Nephron progenitor cell (in vitro differentiated cells): ENCODE measurements around the gene PRDM11.
A peak's percentile ranks its signal among the peaks of the same experiment; 100 is the strongest.

Source experiments
- DNase-seq: peaks from one replicate; pipeline ENCODE4 v3.0.0; 2021
- H3K27ac Mint-ChIP-seq: 2 replicates; pipeline ENCODE4 v1.8.0; 2021; ENCODE audit warnings: mild to moderate bottlenecking, moderate library complexity, mixed read lengths
- H3K27me3 Mint-ChIP-seq: 2 replicates; pipeline ENCODE4 v1.8.0; 2021; ENCODE audit warnings: mild to moderate bottlenecking, low read depth, mixed read lengths; ENCODE audit not compliant: poor library complexity
- H3K36me3 Mint-ChIP-seq: 2 replicates; pipeline ENCODE4 v1.8.0; 2021; ENCODE audit warnings: low read depth, mixed read lengths
- H3K4me1 Mint-ChIP-seq: 2 replicates; pipeline ENCODE4 v1.8.0; 2021; ENCODE audit warnings: mixed read lengths
- H3K4me3 Mint-ChIP-seq: 2 replicates; pipeline ENCODE4 v1.8.0; 2021; ENCODE audit warnings: mild to moderate bottlenecking, moderate library complexity, mixed read lengths
- H3K9me3 Mint-ChIP-seq: 2 replicates; pipeline ENCODE4 v1.8.0; 2021; ENCODE audit warnings: mild to moderate bottlenecking, moderate library complexity, mixed read lengths
- TF ChIP-seq, protein P1 (sequence below): fragments of 200-600 bp; sonication (generic); IDR thresholded peaks from 2 replicates; pipeline ENCODE4 v1.5.0; 2021; ENCODE audit warnings: antibody characterized with exemption

The PRDM11 gene

DNA sequence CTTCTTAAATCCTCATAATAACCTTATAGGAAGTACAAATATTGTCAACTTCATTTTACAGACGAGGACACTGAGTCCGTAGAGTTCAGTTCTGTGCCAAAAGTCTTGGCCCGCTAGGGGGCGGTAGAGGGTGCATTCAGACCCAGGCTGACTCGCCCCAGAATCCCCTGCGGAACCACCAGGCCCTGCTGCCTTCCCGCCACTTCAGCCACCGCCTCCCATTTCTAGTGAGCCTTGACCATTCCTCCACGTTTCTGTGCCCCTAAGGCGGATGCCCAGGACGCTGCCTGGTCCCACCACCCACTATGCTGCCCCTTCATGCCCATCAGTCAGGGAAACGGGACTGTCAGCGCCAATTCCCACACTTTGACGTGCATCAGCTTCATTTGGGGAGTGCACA, 120.6 kb downstream of the PRDM11 start:
- Mint-ChIP-seq H3K27ac (no peak overlapping the region), H3K27me3 (peaks cover 62% of the 10 kb centered on the region), H3K4me1 (no peaks in the 10 kb centered on the region), H3K9me3 (no peaks in the 10 kb centered on the region), H3K4me3 (no peak overlapping the region), H3K36me3 (no peaks in the 10 kb centered on the region)
- TF ChIP-seq, protein P1, sequence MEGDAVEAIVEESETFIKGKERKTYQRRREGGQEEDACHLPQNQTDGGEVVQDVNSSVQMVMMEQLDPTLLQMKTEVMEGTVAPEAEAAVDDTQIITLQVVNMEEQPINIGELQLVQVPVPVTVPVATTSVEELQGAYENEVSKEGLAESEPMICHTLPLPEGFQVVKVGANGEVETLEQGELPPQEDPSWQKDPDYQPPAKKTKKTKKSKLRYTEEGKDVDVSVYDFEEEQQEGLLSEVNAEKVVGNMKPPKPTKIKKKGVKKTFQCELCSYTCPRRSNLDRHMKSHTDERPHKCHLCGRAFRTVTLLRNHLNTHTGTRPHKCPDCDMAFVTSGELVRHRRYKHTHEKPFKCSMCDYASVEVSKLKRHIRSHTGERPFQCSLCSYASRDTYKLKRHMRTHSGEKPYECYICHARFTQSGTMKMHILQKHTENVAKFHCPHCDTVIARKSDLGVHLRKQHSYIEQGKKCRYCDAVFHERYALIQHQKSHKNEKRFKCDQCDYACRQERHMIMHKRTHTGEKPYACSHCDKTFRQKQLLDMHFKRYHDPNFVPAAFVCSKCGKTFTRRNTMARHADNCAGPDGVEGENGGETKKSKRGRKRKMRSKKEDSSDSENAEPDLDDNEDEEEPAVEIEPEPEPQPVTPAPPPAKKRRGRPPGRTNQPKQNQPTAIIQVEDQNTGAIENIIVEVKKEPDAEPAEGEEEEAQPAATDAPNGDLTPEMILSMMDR = peak; percentile 51
- peak; percentile 42 for DNase-seq

DNA sequence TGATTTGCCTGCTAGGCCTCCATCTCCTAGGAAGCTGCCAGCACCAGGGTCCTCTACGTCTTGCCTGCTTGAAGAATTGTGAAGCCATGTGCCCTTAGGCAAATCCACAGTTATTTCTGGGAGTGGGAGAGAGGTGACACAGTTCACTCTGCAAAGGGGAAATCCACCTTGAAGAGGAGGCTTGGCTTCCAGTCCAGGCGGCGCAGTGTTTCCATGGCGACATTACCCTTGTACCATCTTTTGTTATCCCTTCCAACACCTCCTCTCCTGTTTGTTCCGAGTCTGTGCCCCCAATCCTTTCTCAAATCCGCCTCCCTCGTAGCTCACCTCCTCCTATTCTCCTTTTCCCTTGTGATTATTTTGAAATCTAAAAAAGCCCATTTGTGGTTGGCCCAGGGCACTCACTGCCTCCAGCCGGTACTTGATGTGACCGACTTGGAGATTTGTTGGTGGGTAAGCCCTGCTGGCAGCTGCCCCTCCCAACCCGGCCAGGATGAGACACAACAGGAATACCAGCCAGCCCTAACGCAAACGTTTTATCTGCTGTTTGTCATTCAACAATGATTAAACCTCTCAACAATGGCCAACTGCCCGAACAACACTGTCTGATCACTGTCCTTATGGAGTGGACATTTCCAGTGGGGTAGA, 121.3 kb downstream of the PRDM11 start:
- peaks cover 57% of the 10 kb centered on the region for H3K27me3 Mint-ChIP-seq
- no peak overlapping the region for H3K4me3 Mint-ChIP-seq
- H3K9me3 Mint-ChIP-seq = no peaks in the 10 kb centered on the region
- TF ChIP-seq, protein P1 = no peak
- H3K4me1 Mint-ChIP-seq = no peaks in the 10 kb centered on the region
- H3K27ac Mint-ChIP-seq = no peak overlapping the region
- DNase-seq = no peak
- H3K36me3 Mint-ChIP-seq = no peaks in the 10 kb centered on the region

DNA sequence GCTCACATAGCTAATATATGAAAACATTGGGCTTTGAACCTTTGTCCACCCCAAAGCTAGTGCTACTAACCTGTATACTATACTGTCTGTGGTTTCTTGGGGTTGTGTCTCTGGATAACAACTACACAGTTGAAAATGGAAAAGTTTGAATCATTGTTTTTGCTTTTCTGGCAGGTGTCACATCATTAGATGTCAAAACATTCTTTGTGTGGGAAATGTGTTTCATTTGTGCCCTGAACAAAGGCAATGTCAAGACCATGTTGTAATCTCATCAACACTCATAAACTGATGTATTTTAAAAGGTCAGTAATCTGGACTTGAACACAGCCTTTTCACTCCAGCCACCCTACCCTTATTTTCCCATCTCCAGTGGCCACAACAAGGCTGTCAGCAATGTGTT, 123.2 kb downstream of the PRDM11 start:
- H3K36me3 Mint-ChIP-seq = no peaks in the 10 kb centered on the region
- TF ChIP-seq, protein P1 = no peak
- no peak overlapping the region for H3K27ac Mint-ChIP-seq
- H3K4me3 Mint-ChIP-seq = no peak overlapping the region
- H3K27me3 Mint-ChIP-seq = peaks cover 61% of the 10 kb centered on the region
- no peaks in the 10 kb centered on the region for H3K9me3 Mint-ChIP-seq
- DNase-seq = no peak
- H3K4me1 Mint-ChIP-seq = no peaks in the 10 kb centered on the region

DNA sequence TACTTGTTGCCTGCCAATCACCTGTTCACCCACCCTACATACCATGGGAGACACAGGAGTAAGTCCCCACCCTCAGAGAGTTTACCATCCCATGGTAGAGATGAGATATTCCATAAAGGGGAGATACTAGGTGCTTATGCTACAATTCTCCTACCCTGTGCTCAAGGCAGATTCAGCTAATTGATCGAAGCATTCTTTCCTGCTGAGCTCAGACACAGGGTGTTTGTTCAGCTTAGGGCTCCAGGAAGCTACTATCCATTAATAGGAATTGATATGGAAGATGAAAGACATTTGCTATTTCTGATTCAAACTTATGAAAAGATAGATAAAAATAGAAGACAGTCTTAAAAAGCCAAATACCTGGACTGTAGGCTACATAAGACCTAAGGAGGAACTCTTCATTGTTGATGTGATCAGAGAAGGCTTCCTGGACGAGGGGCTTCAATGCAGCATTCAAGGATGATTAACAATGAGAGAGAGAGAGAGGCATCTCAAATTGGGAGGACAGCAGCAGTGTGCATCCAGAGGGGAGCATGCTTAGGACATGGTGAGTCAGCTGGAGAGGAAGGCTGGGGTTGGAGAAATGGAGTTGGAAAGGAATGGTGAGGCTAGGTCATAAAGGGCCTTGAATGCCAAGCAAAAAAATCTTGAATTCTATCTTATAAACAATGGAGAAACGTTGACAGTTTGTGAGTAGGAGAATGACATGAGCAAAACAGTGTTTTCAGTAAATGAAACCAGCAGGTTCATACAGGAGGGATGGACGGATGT, 124.7 kb downstream of the PRDM11 start:
- no peaks in the 10 kb centered on the region for H3K9me3 Mint-ChIP-seq
- H3K27me3 Mint-ChIP-seq = peaks cover 67% of the 10 kb centered on the region
- no peak overlapping the region for H3K4me3 Mint-ChIP-seq
- no peaks in the 10 kb centered on the region for H3K4me1 Mint-ChIP-seq
- H3K36me3 Mint-ChIP-seq = no peaks in the 10 kb centered on the region
- no peak overlapping the region for H3K27ac Mint-ChIP-seq
- DNase-seq = no peak
- TF ChIP-seq, protein P1 = no peak

DNA sequence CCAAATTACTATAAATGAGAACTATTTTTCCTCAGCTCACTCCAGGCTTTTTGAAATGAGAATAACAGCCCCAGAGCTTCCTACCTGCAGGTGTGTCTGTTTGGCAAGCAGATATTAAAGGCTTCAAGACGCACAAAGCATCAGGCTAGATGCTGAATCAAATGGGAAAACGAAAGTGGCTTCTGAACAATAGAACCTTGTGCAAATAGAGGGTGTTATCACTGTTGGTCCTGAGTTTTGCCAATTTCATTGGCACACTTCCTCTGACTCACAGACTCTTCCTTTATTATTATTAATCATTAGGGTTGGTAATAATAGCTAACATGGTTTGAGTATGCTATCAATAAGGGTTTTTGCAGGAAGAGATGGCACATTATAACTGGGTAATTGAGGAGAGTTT, 126.3 kb downstream of the PRDM11 start:
- H3K27ac Mint-ChIP-seq = no peak overlapping the region
- no peaks in the 10 kb centered on the region for H3K36me3 Mint-ChIP-seq
- TF ChIP-seq, protein P1 = no peak
- peaks cover 74% of the 10 kb centered on the region for H3K27me3 Mint-ChIP-seq
- no peak overlapping the region for H3K4me3 Mint-ChIP-seq
- no peaks in the 10 kb centered on the region for H3K9me3 Mint-ChIP-seq
- no peaks in the 10 kb centered on the region for H3K4me1 Mint-ChIP-seq
- DNase-seq = no peak
